HCT116 (cell line): ENCODE measurements around the gene GSG1L.

Experiments
- CBX3 ChIP-seq: IDR thresholded peaks from 2 replicates; pipeline ENCODE4 v1.6.1; 2012; ENCODE audit warnings: low read depth
- CTCF ChIP-seq, 3 experiments: fragments of 200-600 bp in 1 of 3; sonication (generic) in 1 of 3; IDR thresholded peaks in 2 of 3; conservative IDR thresholded peaks in 1 of 3; 2 replicates each; pipeline ENCODE4 v1.5.1; 2012 to 2017; ENCODE audit warnings: low read depth in 2 of 3, low read length in 2 of 3, antibody characterized with exemption in 1 of 3, borderline replicate concordance in 1 of 3, control low read depth in 1 of 3, mild to moderate bottlenecking in 1 of 3, mixed read lengths in 1 of 3, mixed run types in 1 of 3, moderate library complexity in 1 of 3; ENCODE audit not compliant: insufficient read depth in 1 of 3
- EZH2 ChIP-seq: fragments of 200-600 bp; sonication (generic); IDR thresholded peaks from 2 replicates; pipeline ENCODE4 v1.6.1; 2017; ENCODE audit warnings: antibody characterized with exemption, mixed run types
- FOSL1 ChIP-seq: IDR thresholded peaks from 2 replicates; pipeline ENCODE4 v1.6.1; 2012; ENCODE audit warnings: low read depth
- MAX ChIP-seq: IDR thresholded peaks from 2 replicates; pipeline ENCODE4 v1.6.1; 2012
- POLR2A ChIP-seq: IDR thresholded peaks from 2 replicates; pipeline ENCODE4 v1.7.0; 2011; ENCODE audit warnings: borderline replicate concordance; ENCODE audit not compliant: insufficient read depth, insufficient read length; ENCODE audit errors: extremely low read depth
- POLR2AphosphoS5 ChIP-seq: IDR thresholded peaks from 2 replicates; pipeline ENCODE4 v1.6.1; 2011; ENCODE audit warnings: mild to moderate bottlenecking, low read depth, low read length, moderate library complexity
- RAD21 ChIP-seq: IDR thresholded peaks from 2 replicates; pipeline ENCODE4 v1.6.1; 2012; ENCODE audit warnings: low read depth, mild to moderate bottlenecking
- SIN3A ChIP-seq: IDR thresholded peaks from 2 replicates; pipeline ENCODE4 v1.6.1; 2012; ENCODE audit warnings: low read depth
- YY1 ChIP-seq: IDR thresholded peaks from 2 replicates; pipeline ENCODE4 v1.6.1; 2011; ENCODE audit warnings: low read length, low read depth, moderate library complexity, mild to moderate bottlenecking; ENCODE audit not compliant: insufficient replicate concordance; ENCODE audit errors: extremely low read depth

- no peak for TF ChIP-seq POLR2A
- no peak for TF ChIP-seq MAX
- TF ChIP-seq CTCF (IDR thresholded peaks at IDR 0.05 in 2 of 3, conservative IDR thresholded peaks at IDR 0.05 in 1 of 3; ENCODE audit: borderline replicate concordance in 1 of 3, insufficient read depth in 1 of 3, low read depth in 2 of 3, low read length in 2 of 3), result no peak
- no peak for TF ChIP-seq RAD21
- TF ChIP-seq YY1, result no peak
- TF ChIP-seq POLR2AphosphoS5, result no peak
- no peak for TF ChIP-seq FOSL1
- no peak for TF ChIP-seq EZH2
- no peak for TF ChIP-seq CBX3
- TF ChIP-seq SIN3A, result no peak
Measured at GRCh38 chr16:27791404-27791719, 272.2 kb downstream of the GSG1L start.
